ENCODE results near the gene SNN. TPM values are rescaled to one million over a fixed set of nuclear protein-coding genes. Genes with fewer than 3 reads are reported as not detected.

The SNN gene
- total RNA-seq, 3 donors from 2014 or later: 16.4 to 68.3 (median 18.7) TPM

DNA sequence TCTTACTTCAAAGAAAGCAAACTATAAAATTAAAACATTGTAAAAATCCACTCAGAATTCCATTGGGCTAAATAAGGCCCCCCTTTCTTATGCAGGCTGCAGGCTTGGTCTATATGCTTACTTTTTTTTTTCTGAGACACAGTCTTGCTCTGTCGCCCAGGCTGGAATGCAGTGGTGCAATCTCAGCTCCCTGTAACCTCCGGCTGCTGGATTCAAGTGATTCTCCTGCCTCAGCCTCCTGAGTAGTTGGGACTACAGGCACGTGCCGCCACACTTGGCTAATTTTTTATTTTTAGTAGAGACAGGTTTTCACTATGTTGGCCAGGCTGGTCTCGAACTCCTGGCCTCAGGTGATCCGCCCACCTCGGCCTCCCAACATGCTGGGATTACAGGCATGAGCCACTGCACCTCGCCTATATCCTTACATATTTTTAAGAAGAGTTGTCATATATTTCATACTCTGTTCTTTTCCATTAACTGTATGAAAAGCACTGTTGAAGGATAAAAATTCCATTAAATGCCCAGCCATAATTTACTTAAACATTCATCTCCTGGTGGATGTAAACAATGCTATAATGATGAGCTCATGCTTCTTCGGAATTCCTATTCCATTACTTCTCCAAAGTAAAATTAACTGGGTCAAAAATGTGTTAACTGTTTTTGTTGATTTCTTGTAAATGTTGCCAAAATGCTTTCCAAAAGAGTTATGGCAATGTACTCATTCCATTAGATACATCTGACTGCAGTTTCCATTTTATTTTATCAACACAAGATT is 17.8 kb downstream of the SNN start:
- H3K36me3 ChIP-seq: no peaks in the 10 kb centered on the region
- no peak for DNase-seq (ENCODE audit: low spot score in 2 of 2)
- H3K27ac ChIP-seq: no peak overlapping the region
- intact Hi-C loops (cut with DNase I; ENCODE audit: low total_unique reads): no loop called here
- TF ChIP-seq, protein P1, sequence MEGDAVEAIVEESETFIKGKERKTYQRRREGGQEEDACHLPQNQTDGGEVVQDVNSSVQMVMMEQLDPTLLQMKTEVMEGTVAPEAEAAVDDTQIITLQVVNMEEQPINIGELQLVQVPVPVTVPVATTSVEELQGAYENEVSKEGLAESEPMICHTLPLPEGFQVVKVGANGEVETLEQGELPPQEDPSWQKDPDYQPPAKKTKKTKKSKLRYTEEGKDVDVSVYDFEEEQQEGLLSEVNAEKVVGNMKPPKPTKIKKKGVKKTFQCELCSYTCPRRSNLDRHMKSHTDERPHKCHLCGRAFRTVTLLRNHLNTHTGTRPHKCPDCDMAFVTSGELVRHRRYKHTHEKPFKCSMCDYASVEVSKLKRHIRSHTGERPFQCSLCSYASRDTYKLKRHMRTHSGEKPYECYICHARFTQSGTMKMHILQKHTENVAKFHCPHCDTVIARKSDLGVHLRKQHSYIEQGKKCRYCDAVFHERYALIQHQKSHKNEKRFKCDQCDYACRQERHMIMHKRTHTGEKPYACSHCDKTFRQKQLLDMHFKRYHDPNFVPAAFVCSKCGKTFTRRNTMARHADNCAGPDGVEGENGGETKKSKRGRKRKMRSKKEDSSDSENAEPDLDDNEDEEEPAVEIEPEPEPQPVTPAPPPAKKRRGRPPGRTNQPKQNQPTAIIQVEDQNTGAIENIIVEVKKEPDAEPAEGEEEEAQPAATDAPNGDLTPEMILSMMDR (IDR thresholded peaks at IDR 0.05): no peak
- TF ChIP-seq POLR2AphosphoS5 (IDR thresholded peaks at IDR 0.05) (no peak), POLR2A (IDR thresholded peaks at IDR 0.05) (no peak)
- H3K9me3 ChIP-seq: no peaks in the 10 kb centered on the region
- no peaks in the 10 kb centered on the region for H3K4me1 ChIP-seq
- H3K4me3 ChIP-seq: no peak overlapping the region
- H3K27me3 ChIP-seq: no peaks in the 10 kb centered on the region

DNA sequence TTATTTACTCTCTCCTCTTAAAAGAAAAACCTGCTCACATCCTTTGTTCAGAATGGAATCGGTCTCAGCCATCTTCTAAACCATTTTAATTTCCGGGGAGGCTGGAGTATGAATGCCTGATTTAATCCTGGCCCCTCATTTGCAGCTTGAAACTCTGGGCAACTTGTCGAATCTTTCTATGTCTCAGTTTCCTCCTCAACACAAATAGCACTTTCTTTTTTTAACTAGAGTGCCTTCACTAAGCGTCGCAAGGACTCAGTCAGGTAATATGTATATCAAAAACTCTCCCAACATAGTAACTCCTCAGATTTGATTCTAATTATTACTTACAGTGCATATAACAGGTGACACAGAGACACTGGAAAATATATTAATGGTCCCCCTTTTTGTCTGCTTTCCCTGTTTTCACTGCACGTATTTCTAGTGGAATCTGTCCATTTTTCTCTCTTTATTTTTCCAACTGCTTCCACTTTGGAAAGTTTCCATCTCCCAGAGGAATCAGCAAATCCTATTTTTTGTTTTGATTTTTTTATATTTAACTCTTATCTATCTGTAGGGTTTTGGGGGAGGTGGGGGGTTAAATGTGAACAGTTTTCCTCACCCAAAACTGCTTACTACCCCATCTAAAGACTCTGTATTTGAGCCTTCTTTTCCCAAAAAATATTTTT is 18.6 kb downstream of the SNN start:
- Histone ChIP-seq H3K4me3 (no peak overlapping the region), H3K27ac (no peak overlapping the region), H3K27me3 (no peaks in the 10 kb centered on the region), H3K9me3 (no peaks in the 10 kb centered on the region), H3K36me3 (no peaks in the 10 kb centered on the region), H3K4me1 (no peaks in the 10 kb centered on the region)
- no peak for DNase-seq (ENCODE audit: low spot score in 2 of 2)
- TF ChIP-seq, protein P1 (IDR thresholded peaks at IDR 0.05): no peak
- TF ChIP-seq POLR2AphosphoS5 (IDR thresholded peaks at IDR 0.05): no peak
- intact Hi-C loops (cut with DNase I; ENCODE audit: low total_unique reads): no loop called here

DNA sequence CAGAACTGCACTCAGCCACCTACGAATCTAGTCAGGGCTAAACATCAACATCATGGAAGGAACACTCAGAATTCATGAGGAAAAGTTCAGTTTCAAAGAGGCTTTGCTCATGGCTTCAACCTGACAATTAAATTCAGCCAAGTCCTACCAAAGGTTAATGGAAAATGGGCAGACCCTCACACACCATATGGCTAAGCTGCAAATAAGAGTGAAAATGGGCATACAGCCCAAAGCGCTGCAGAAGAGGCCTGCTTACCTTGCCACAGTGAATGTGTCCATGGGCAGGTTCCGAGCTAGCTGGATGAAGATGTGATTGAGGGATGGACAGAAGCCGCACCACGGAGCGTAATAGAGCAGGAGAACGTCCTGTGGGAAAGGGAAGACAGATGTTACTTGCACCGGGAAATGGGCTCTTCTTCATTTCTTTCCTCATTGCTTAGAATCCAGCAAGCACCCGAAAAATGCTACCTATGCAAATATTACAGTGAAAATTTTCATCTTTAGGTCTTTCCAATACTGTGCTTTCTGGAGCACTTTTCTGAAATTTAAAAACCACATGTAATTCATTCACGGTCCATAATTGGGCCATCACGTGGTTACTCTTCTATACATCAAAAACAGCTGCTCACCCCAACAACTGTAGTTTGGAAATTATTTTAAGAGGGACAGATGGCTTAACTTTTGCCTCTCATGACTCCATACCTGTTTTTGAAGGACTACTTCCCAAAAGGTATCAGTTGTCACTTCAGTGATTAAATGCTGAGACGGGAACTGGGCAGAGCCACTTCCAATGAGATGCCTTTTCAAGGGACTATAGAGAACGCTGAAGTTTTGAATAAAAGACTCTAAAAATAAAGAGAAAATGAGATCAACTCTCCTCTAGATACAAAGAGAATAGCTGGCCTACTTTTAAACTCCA is 19.6 kb downstream of the SNN start:
- no peak for DNase-seq (ENCODE audit: low spot score in 2 of 2)
- H3K4me3 ChIP-seq: no peak overlapping the region
- H3K27ac ChIP-seq: no peak overlapping the region
- no peaks in the 10 kb centered on the region for H3K36me3 ChIP-seq
- no peaks in the 10 kb centered on the region for H3K4me1 ChIP-seq
- no peaks in the 10 kb centered on the region for H3K27me3 ChIP-seq
- no peaks in the 10 kb centered on the region for H3K9me3 ChIP-seq
- TF ChIP-seq POLR2A (IDR thresholded peaks at IDR 0.05) (no peak), POLR2AphosphoS5 (IDR thresholded peaks at IDR 0.05) (no peak)
- TF ChIP-seq, protein P1 (IDR thresholded peaks at IDR 0.05): no peak
- intact Hi-C loops (cut with DNase I; ENCODE audit: low total_unique reads): no loop called here

DNA sequence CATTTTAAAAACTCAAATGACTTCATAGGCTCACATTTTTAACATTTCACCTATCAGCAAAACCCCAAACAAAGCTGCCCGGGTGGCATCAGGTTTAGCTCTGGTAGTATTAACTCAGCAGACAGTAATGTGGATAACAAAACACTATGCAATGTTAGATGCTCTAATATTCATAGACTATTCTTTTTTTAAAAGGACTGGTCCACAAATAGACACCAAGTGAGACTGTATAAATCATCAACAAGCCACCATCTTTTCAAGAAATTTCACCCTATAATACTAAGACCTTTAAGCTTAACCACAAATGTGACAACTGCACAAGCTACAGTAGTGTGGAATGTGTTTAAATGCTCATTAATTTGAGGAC is 20.2 kb downstream of the SNN start:
- H3K27me3 ChIP-seq: no peaks in the 10 kb centered on the region
- no peaks in the 10 kb centered on the region for H3K9me3 ChIP-seq
- intact Hi-C loops (cut with DNase I; ENCODE audit: low total_unique reads): no loop called here
- no peak for TF ChIP-seq POLR2A (IDR thresholded peaks at IDR 0.05)
- TF ChIP-seq, protein P1 (IDR thresholded peaks at IDR 0.05): no peak
- no peaks in the 10 kb centered on the region for H3K4me1 ChIP-seq
- H3K36me3 ChIP-seq: no peaks in the 10 kb centered on the region
- no peak for DNase-seq (ENCODE audit: low spot score in 2 of 2)
- H3K4me3 ChIP-seq: no peak overlapping the region
- H3K27ac ChIP-seq: no peak overlapping the region

All from breast epithelium (tissue), 4 donors.